HG03045 (cell line): Measurements from ENCODE around the gene PDGFD.
A peak's percentile ranks its signal among the peaks of the same experiment; 100 is the strongest.

ENCODE experiments used
- ATAC-seq: cut with Tn5 transposase; IDR thresholded peaks from one replicate; pipeline ENCODE4 v1.9.1; 2021; ENCODE audit warnings: mild to moderate bottlenecking, moderate library complexity; ENCODE audit not compliant: unreplicated experiment

The PDGFD gene

GRCh38 chr11:104095791-104096190 is 68.2 kb downstream of the PDGFD start:
- ATAC-seq = no peak

GRCh38 chr11:104094576-104094975 is 69.4 kb downstream of the PDGFD start:
- ATAC-seq = no peak

- ATAC-seq = no peak
Measured at GRCh38 chr11:104093426-104094280, 70.3 kb downstream of the PDGFD start.

- ATAC-seq = no peak
Measured at GRCh38 chr11:104092744-104093143, 71.2 kb downstream of the PDGFD start.

- ATAC-seq = no peak
Measured at GRCh38 chr11:104091281-104092096, 72.5 kb downstream of the PDGFD start.

GRCh38 chr11:104090767-104091166 is 73.2 kb downstream of the PDGFD start:
- no peak for ATAC-seq

- ATAC-seq = no peak
Measured at GRCh38 chr11:104089481-104089880, 74.5 kb downstream of the PDGFD start.

- ATAC-seq = no peak
Measured at GRCh38 chr11:104086621-104087020, 77.3 kb downstream of the PDGFD start.

GRCh38 chr11:104078995-104079394 is 85.0 kb downstream of the PDGFD start:
- ATAC-seq = no peak

GRCh38 chr11:104078245-104078644 is 85.7 kb downstream of the PDGFD start:
- no peak for ATAC-seq

GRCh38 chr11:104076455-104076854 is 87.5 kb downstream of the PDGFD start:
- no peak for ATAC-seq

GRCh38 chr11:104075706-104076105 is 88.2 kb downstream of the PDGFD start:
- ATAC-seq = no peak

GRCh38 chr11:104075091-104075490 is 88.9 kb downstream of the PDGFD start:
- ATAC-seq = no peak

- ATAC-seq = peak; percentile 68
Measured at GRCh38 chr11:104073950-104074705, 89.8 kb downstream of the PDGFD start.

GRCh38 chr11:104067534-104067933 is 96.4 kb downstream of the PDGFD start:
- ATAC-seq = no peak

- no peak for ATAC-seq
Measured at GRCh38 chr11:104064034-104064630, 99.8 kb downstream of the PDGFD start.

GRCh38 chr11:104061853-104062521 is 102.0 kb downstream of the PDGFD start:
- ATAC-seq = no peak

- no peak for ATAC-seq
Measured at GRCh38 chr11:104060820-104061219, 103.1 kb downstream of the PDGFD start.

- ATAC-seq = no peak
Measured at GRCh38 chr11:104060004-104060794, 103.7 kb downstream of the PDGFD start.
